Adrenal gland (tissue), 5 donors: ENCODE data around the gene LRIT3.

ENCODE experiments used
- POLR2A ChIP-seq, 2 donors: fragments of 450-650 bp; IDR thresholded peaks; one replicate each; pipeline ENCODE4 v1.6.1; 2017; ENCODE audit warnings: antibody characterized with exemption in 2 of 2, mild to moderate bottlenecking in 2 of 2, moderate library complexity in 1 of 2
- TF ChIP-seq, protein P1 (sequence below), 6 experiments: fragments of 450-650 bp in 4 of 6; fragments of 200-600 bp in 2 of 6; sonication (generic) in 1 of 6; IDR thresholded peaks; 1 replicate in 5 of 6; 2 replicates in 1 of 6; pipeline versions ENCODE4 v1.5.1 to v1.8.0; 2016 to 2021; ENCODE audit warnings: antibody characterized with exemption in 6 of 6, mild to moderate bottlenecking in 2 of 6, moderate library complexity in 1 of 6
- donor health status: DM: no; HTN: no; CAD: no.

DNA sequence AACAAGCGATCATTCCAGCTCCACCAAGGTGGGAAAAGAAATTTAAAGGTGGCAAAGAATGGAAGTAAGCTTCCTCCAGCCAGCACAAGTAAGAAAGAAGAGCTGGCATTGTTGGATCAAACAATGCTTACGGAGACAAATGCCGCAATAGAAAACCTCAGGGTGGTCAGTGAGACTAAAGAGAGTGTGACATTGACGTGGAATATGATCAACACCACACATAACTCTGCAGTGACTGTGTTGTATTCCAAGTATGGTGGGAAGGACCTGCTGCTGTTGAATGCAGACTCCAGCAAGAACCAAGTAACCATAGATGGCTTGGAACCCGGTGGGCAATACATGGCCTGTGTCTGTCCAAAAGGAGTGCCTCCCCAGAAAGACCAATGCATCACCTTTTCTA is 22.2 kb downstream of the LRIT3 start:
- TF ChIP-seq, protein P1, sequence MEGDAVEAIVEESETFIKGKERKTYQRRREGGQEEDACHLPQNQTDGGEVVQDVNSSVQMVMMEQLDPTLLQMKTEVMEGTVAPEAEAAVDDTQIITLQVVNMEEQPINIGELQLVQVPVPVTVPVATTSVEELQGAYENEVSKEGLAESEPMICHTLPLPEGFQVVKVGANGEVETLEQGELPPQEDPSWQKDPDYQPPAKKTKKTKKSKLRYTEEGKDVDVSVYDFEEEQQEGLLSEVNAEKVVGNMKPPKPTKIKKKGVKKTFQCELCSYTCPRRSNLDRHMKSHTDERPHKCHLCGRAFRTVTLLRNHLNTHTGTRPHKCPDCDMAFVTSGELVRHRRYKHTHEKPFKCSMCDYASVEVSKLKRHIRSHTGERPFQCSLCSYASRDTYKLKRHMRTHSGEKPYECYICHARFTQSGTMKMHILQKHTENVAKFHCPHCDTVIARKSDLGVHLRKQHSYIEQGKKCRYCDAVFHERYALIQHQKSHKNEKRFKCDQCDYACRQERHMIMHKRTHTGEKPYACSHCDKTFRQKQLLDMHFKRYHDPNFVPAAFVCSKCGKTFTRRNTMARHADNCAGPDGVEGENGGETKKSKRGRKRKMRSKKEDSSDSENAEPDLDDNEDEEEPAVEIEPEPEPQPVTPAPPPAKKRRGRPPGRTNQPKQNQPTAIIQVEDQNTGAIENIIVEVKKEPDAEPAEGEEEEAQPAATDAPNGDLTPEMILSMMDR (IDR thresholded peaks at IDR 0.05) = no peak
- no peak for TF ChIP-seq POLR2A (IDR thresholded peaks at IDR 0.05)
